HepG2 (cell line): ENCODE data around the gene ACAP1. TPM values are rescaled to one million over a fixed set of nuclear protein-coding genes. Genes with fewer than 3 reads are reported as not detected.

Experiments
- MXD1 ChIP-seq: sonication (generic); formaldehyde crosslinking; IDR thresholded peaks from 2 replicates; pipeline ENCODE4 v1.4.0; 2020; ENCODE audit warnings: mild to moderate bottlenecking, missing genetic modification reagents
- SSRP1 ChIP-seq: IDR thresholded peaks from 2 replicates; pipeline ENCODE4 v1.6.1; 2016; ENCODE audit warnings: control low read depth
- TBL1XR1 ChIP-seq: fragments of 150-350 bp; IDR thresholded peaks from 2 replicates; pipeline ENCODE4 v1.6.1; 2014; ENCODE audit warnings: borderline replicate concordance, low read length; ENCODE audit not compliant: partially characterized antibody
- ZBTB4 ChIP-seq: sonication (generic); formaldehyde crosslinking; IDR thresholded peaks from 2 replicates; pipeline ENCODE4 v1.4.0; 2020; ENCODE audit warnings: missing genetic modification reagents, mild to moderate bottlenecking, borderline replicate concordance
- ZFY ChIP-seq: sonication (generic); formaldehyde crosslinking; IDR thresholded peaks from 2 replicates; pipeline ENCODE4 v1.4.0; 2020; ENCODE audit warnings: missing genetic modification reagents
- ZNF362 ChIP-seq: sonication (generic); formaldehyde crosslinking; IDR thresholded peaks from 2 replicates; pipeline ENCODE4 v1.4.0; 2020; ENCODE audit warnings: missing genetic modification reagents, mild to moderate bottlenecking, borderline replicate concordance
- polyA plus RNA-seq, 8 experiments: library from polyadenylated mRNA; depleted of rRNA in 3 of 8; stranded (reverse) in 7 of 8; unstranded in 1 of 8; fragments of >200 nt; fragmentation: Illumina TruSeq in 4 of 8; extraction: Trizol in 4 of 8; gene quantifications; 2 replicates each; pipeline versions ENCODE4 v1.2.1 to v1.2.3, GENCODE V29; 2011 to 2016; ENCODE audit warnings: low read depth in 4 of 8, missing spikeins in 1 of 8, mixed read lengths in 1 of 8; ENCODE audit not compliant: insufficient read depth in 1 of 8
- total RNA-seq, 5 experiments: library from RNA; depleted of rRNA; stranded (reverse); fragments of >200 nt; fragmentation: Illumina TruSeq; extraction: Trizol; gene quantifications; 2 replicates each; pipeline ENCODE4 v1.2.3, GENCODE V29; 2016; ENCODE audit warnings: low read depth in 1 of 5

Gene ACAP1
- total and polyA plus RNA-seq, 2 of the 13 experiments (the other 11 are each of a cell fraction or from before 2014, with no cell fraction given) = 1.3 to 2.5 TPM

- no peak for TF ChIP-seq ZBTB4
- TF ChIP-seq ZNF362 = no peak
- TF ChIP-seq SSRP1 (CRISPR knock-in tag) = 0 out of 2 replicates have a peak, but pooled peaks have one; percentile 18
- no peak for TF ChIP-seq TBL1XR1
- TF ChIP-seq MXD1 (CRISPR knock-in tag) = no peak
- no peak for TF ChIP-seq ZFY
Measured at GRCh38 chr17:7348478-7349242, 12.3 kb downstream of the ACAP1 start (continued).
